ENCODE data around the gene OBSL1.
A peak's percentile ranks its signal among the peaks of the same experiment; 100 is the strongest.

Gene OBSL1

GRCh38 chr2:219575566-219576504, 4.5 kb upstream of the OBSL1 start:
- Histone ChIP-seq H3K4me2 (no peak overlapping the region), H4K20me1 (no peaks in the 10 kb centered on the region), H3K36me3 (no peaks in the 10 kb centered on the region), H3K4me1 (peaks cover 9% of the 10 kb centered on the region), H3K9ac (no peak overlapping the region), H3K4me3 (no peak overlapping the region), H3K9me3 (no peaks in the 10 kb centered on the region), H3K27me3 (no peaks in the 10 kb centered on the region), H3K27ac (no peak overlapping the region)
- no peak for TF ChIP-seq Cebpa-rat (IDR thresholded peaks at IDR 0.05)

GRCh38 chr2:219574484-219575311, 3.4 kb upstream of the OBSL1 start:
- Histone ChIP-seq H3K4me2 (no peak overlapping the region), H3K4me3 (no peak overlapping the region), H3K4me1 (peaks cover 17% of the 10 kb centered on the region), H3K36me3 (no peaks in the 10 kb centered on the region), H3K9me3 (no peaks in the 10 kb centered on the region), H3K27ac (no peak overlapping the region), H3K9ac (no peak overlapping the region), H4K20me1 (peaks cover 9% of the 10 kb centered on the region), H3K27me3 (no peaks in the 10 kb centered on the region)
- no peak for TF ChIP-seq Cebpa-rat (IDR thresholded peaks at IDR 0.05)

GRCh38 chr2:219573166-219573565, 1.8 kb upstream of the OBSL1 start:
- no peak overlapping the region for H3K4me2 ChIP-seq
- H3K27me3 ChIP-seq = no peaks in the 10 kb centered on the region
- H3K9ac ChIP-seq = no peak overlapping the region
- no peak for TF ChIP-seq Cebpa-rat (IDR thresholded peaks at IDR 0.05)
- H3K4me3 ChIP-seq = no peak overlapping the region
- peaks cover under 1% of the 10 kb centered on the region; the same call in 1 of the 2 replicates for H3K36me3 ChIP-seq
- H3K9me3 ChIP-seq = no peaks in the 10 kb centered on the region
- H3K4me1 ChIP-seq = peaks cover 32% of the 10 kb centered on the region
- H4K20me1 ChIP-seq = peaks cover 24% of the 10 kb centered on the region
- H3K27ac ChIP-seq = no peak overlapping the region

- Histone ChIP-seq H3K9ac (peak within 1 kb of the TSS; percentile 88), H4K20me1 (peaks cover 32% of the 10 kb centered on the region)
Observed at GRCh38 chr2:219572237-219573001, 1.1 kb upstream of the OBSL1 start, which contains the start of gene INHA. TSS of gene INHA (plus strand) at chr2:219572310. CDS start at chr2:219572375, 65 bp downstream.

GRCh38 chr2:219570924-219571310, 422 bp downstream of the OBSL1 start:
- peaks cover 45% of the 10 kb centered on the region for H3K4me1 ChIP-seq
- H3K9me3 ChIP-seq = no peaks in the 10 kb centered on the region
- peaks cover 23% of the 10 kb centered on the region for H3K36me3 ChIP-seq
- peak overlapping the region; percentile 88 for H3K4me3 ChIP-seq
- H3K27me3 ChIP-seq = no peaks in the 10 kb centered on the region
- peak overlapping the region; percentile 92 for H3K4me2 ChIP-seq
- H3K9ac ChIP-seq = peak overlapping the region; percentile 88
- no peak for TF ChIP-seq Cebpa-rat (IDR thresholded peaks at IDR 0.05)
- H4K20me1 ChIP-seq = peaks cover 47% of the 10 kb centered on the region
- H3K27ac ChIP-seq = peak overlapping the region; percentile 89

More at GRCh38 chr2:219572237-219573001, 1.1 kb upstream of the OBSL1 start, which contains the start of gene INHA:
- Histone ChIP-seq H3K4me3 (peak within 1 kb of the TSS; percentile 88), H3K4me2 (peak within 1 kb of the TSS; percentile 92), H3K36me3 (peaks cover 8% of the 10 kb centered on the region), H3K9me3 (no peaks in the 10 kb centered on the region), H3K27ac (peak within 1 kb of the TSS; percentile 89), H3K4me1 (peaks cover 33% of the 10 kb centered on the region), H3K27me3 (no peaks in the 10 kb centered on the region)
- TF ChIP-seq Cebpa-rat (IDR thresholded peaks at IDR 0.05) = no peak

GRCh38 chr2:219570194-219570923, 980 bp downstream of the OBSL1 start:
- peaks cover 45% of the 10 kb centered on the region for H3K4me1 ChIP-seq
- H3K9ac ChIP-seq = peak overlapping the region; percentile 88
- peak overlapping the region; percentile 92 for H3K4me2 ChIP-seq
- H3K9me3 ChIP-seq = no peaks in the 10 kb centered on the region
- peak overlapping the region; percentile 88 for H3K4me3 ChIP-seq
- H3K36me3 ChIP-seq = peaks cover 28% of the 10 kb centered on the region
- peak overlapping the region; percentile 89 for H3K27ac ChIP-seq
- no peak for TF ChIP-seq Cebpa-rat (IDR thresholded peaks at IDR 0.05)
- H3K27me3 ChIP-seq = no peaks in the 10 kb centered on the region
- peaks cover 52% of the 10 kb centered on the region for H4K20me1 ChIP-seq

GRCh38 chr2:219569635-219570034, 1.7 kb downstream of the OBSL1 start:
- H3K27ac ChIP-seq = no peak overlapping the region
- 0 out of 2 replicates have a peak overlapping the region, but pooled peaks have one; percentile 2 for H3K9ac ChIP-seq
- H3K27me3 ChIP-seq = no peaks in the 10 kb centered on the region
- peak overlapping the region; percentile 88 for H3K4me3 ChIP-seq
- H3K4me1 ChIP-seq = peaks cover 45% of the 10 kb centered on the region
- H3K9me3 ChIP-seq = no peaks in the 10 kb centered on the region
- H3K4me2 ChIP-seq = peak overlapping the region; percentile 92
- peaks cover 57% of the 10 kb centered on the region for H4K20me1 ChIP-seq
- TF ChIP-seq Cebpa-rat (IDR thresholded peaks at IDR 0.05) = no peak
- peaks cover 35% of the 10 kb centered on the region for H3K36me3 ChIP-seq

GRCh38 chr2:219569041-219569440, 2.3 kb downstream of the OBSL1 start:
- H3K9ac ChIP-seq = 0 out of 2 replicates have a peak overlapping the region, but pooled peaks have one; percentile 2
- H3K4me2 ChIP-seq = peak overlapping the region; percentile 92
- TF ChIP-seq Cebpa-rat (IDR thresholded peaks at IDR 0.05) = no peak

More at GRCh38 chr2:219569041-219569440, 2.3 kb downstream of the OBSL1 start:
- Histone ChIP-seq H4K20me1 (peaks cover 57% of the 10 kb centered on the region), H3K27ac (no peak overlapping the region), H3K36me3 (peaks cover 41% of the 10 kb centered on the region), H3K4me3 (no peak overlapping the region), H3K9me3 (no peaks in the 10 kb centered on the region), H3K4me1 (peaks cover 45% of the 10 kb centered on the region), H3K27me3 (no peaks in the 10 kb centered on the region)
